ENCODE results near the gene HPCA.

The HPCA gene

GRCh38 chr1:32886004-32886827 is at the start of gene HPCA:
Gene HPCA, plus strand, starts transcription at chr1:32886491. Its CDS starts 2,408 bp downstream, at chr1:32888899.
- no peak for DNase-seq (ENCODE audit: low read depth)

- DNase-seq (ENCODE audit: low read depth): no peak
Observed at GRCh38 chr1:32848354-32849063, 37.8 kb upstream of the HPCA start.

GRCh38 chr1:32855861-32856617 is 30.3 kb upstream of the HPCA start:
- no peak for DNase-seq (ENCODE audit: low read depth)

- DNase-seq (ENCODE audit: low read depth): no peak
Observed at GRCh38 chr1:32858136-32858535, 28.2 kb upstream of the HPCA start.

- DNase-seq (ENCODE audit: low read depth): no peak
Observed at GRCh38 chr1:32858791-32859190, 27.5 kb upstream of the HPCA start.

- DNase-seq (ENCODE audit: low read depth): no peak
Observed at GRCh38 chr1:32859915-32860314, 26.4 kb upstream of the HPCA start.

- no peak for DNase-seq (ENCODE audit: low read depth)
Observed at GRCh38 chr1:32860566-32860965, 25.7 kb upstream of the HPCA start.

- no peak for DNase-seq (ENCODE audit: low read depth)
Observed at GRCh38 chr1:32861904-32862695, 24.2 kb upstream of the HPCA start.

GRCh38 chr1:32863218-32863880 is 22.9 kb upstream of the HPCA start:
- DNase-seq (ENCODE audit: low read depth): no peak

GRCh38 chr1:32863881-32864245 is 22.4 kb upstream of the HPCA start:
- no peak for DNase-seq (ENCODE audit: low read depth)

- DNase-seq (ENCODE audit: low read depth): no peak
Observed at GRCh38 chr1:32864375-32865019, 21.8 kb upstream of the HPCA start.

- DNase-seq (ENCODE audit: low read depth): no peak
Observed at GRCh38 chr1:32865639-32866405, 20.5 kb upstream of the HPCA start.

GRCh38 chr1:32867151-32867550 is 19.1 kb upstream of the HPCA start:
- no peak for DNase-seq (ENCODE audit: low read depth)

GRCh38 chr1:32867671-32868070 is 18.6 kb upstream of the HPCA start:
- DNase-seq (ENCODE audit: low read depth): no peak

GRCh38 chr1:32868085-32868484 is 18.2 kb upstream of the HPCA start:
- DNase-seq (ENCODE audit: low read depth): no peak

GRCh38 chr1:32868806-32869455 is 17.4 kb upstream of the HPCA start:
- no peak for DNase-seq (ENCODE audit: low read depth)

- no peak for DNase-seq (ENCODE audit: low read depth)
Observed at GRCh38 chr1:32869923-32870614, 16.2 kb upstream of the HPCA start.

GRCh38 chr1:32870615-32871363 is 15.5 kb upstream of the HPCA start, which contains the start of gene FNDC5:
Gene FNDC5, minus strand, starts transcription at chr1:32870912.
- DNase-seq (ENCODE audit: low read depth): no peak
